DLD1 (cell line): ENCODE results near the gene ACTN2.
"Not testable (repeated sequence)": the region's sequence is repeated elsewhere in the genome, so short reads cannot be mapped to it uniquely, and the experiment has no call there.

Source experiments
- in situ Hi-C: cut with HindIII; loops from 2 replicates; pipeline ENCODE4 v1.10.0; 2017; ENCODE audit warnings: low sequenced_read_pairs

The ACTN2 gene

GRCh38 chr1:236685917-236686814 lies at the start of gene ACTN2:
ACTN2 (plus strand) TSS chr1:236686499; CDS start chr1:236686674, 175 bp downstream.
- in situ Hi-C loops = no loop called here

- in situ Hi-C loops = no loop called here
Measured at GRCh38 chr1:236638945-236639344, 47.4 kb upstream of the ACTN2 start.

- in situ Hi-C loops = no loop called here
Measured at GRCh38 chr1:236639686-236640085, 46.6 kb upstream of the ACTN2 start.

- in situ Hi-C loops = no loop called here
Measured at GRCh38 chr1:236642763-236643162, 43.5 kb upstream of the ACTN2 start.

GRCh38 chr1:236645016-236645680 lies 41.2 kb upstream of the ACTN2 start:
- in situ Hi-C loops = no loop called here

GRCh38 chr1:236654511-236654910 lies 31.8 kb upstream of the ACTN2 start:
- in situ Hi-C loops = no loop called here

- in situ Hi-C loops = no loop called here
Measured at GRCh38 chr1:236654957-236655356, 31.3 kb upstream of the ACTN2 start.

GRCh38 chr1:236657398-236657797 lies 28.9 kb upstream of the ACTN2 start:
- in situ Hi-C loops = no loop called here

GRCh38 chr1:236659792-236660587 lies 26.3 kb upstream of the ACTN2 start:
- in situ Hi-C loops = no loop called here

GRCh38 chr1:236663934-236664333 lies 22.4 kb upstream of the ACTN2 start:
- in situ Hi-C loops = no loop called here

GRCh38 chr1:236668909-236669308 lies 17.4 kb upstream of the ACTN2 start:
- in situ Hi-C loops = not testable (repeated sequence)

GRCh38 chr1:236670060-236670459 lies 16.2 kb upstream of the ACTN2 start:
- in situ Hi-C loops = no loop called here

- in situ Hi-C loops = no loop called here
Measured at GRCh38 chr1:236673289-236673919, 12.9 kb upstream of the ACTN2 start.

- in situ Hi-C loops = no loop called here
Measured at GRCh38 chr1:236677641-236678235, 8.6 kb upstream of the ACTN2 start.

- in situ Hi-C loops = no loop called here
Measured at GRCh38 chr1:236681219-236681618, 5.1 kb upstream of the ACTN2 start.

- in situ Hi-C loops = no loop called here
Measured at GRCh38 chr1:236685205-236685916, 938 bp upstream of the ACTN2 start.

GRCh38 chr1:236686815-236687160 lies 489 bp downstream of the ACTN2 start:
- in situ Hi-C loops = no loop called here

- in situ Hi-C loops = no loop called here
Measured at GRCh38 chr1:236687273-236687672, 974 bp downstream of the ACTN2 start.

- in situ Hi-C loops = no loop called here
Measured at GRCh38 chr1:236688705-236689104, 2.4 kb downstream of the ACTN2 start.
